GM19463 (cell line): Measurements from ENCODE around the gene SORCS2.

Source experiments
- ATAC-seq: cut with Tn5 transposase; IDR thresholded peaks from one replicate; pipeline ENCODE4 v1.9.1; 2021; ENCODE audit warnings: mild to moderate bottlenecking, moderate library complexity; ENCODE audit not compliant: unreplicated experiment

SORCS2 gene

GRCh38 chr4:7486101-7486500 lies 293.8 kb downstream of the SORCS2 start:
- ATAC-seq, result no peak

GRCh38 chr4:7487502-7487901 lies 295.2 kb downstream of the SORCS2 start:
- ATAC-seq, result no peak

- no peak for ATAC-seq
Observed at GRCh38 chr4:7487998-7488671, 295.8 kb downstream of the SORCS2 start.

- no peak for ATAC-seq
Observed at GRCh38 chr4:7491915-7492314, 299.6 kb downstream of the SORCS2 start.

- no peak for ATAC-seq
Observed at GRCh38 chr4:7498446-7499200, 306.3 kb downstream of the SORCS2 start.

- ATAC-seq, result no peak
Observed at GRCh38 chr4:7499661-7500060, 307.3 kb downstream of the SORCS2 start.

- no peak for ATAC-seq
Observed at GRCh38 chr4:7500404-7500803, 308.1 kb downstream of the SORCS2 start.

GRCh38 chr4:7501314-7501713 lies 309.0 kb downstream of the SORCS2 start:
- ATAC-seq, result no peak

- ATAC-seq, result no peak
Observed at GRCh38 chr4:7501873-7502272, 309.5 kb downstream of the SORCS2 start.

- ATAC-seq, result no peak
Observed at GRCh38 chr4:7503559-7504249, 311.4 kb downstream of the SORCS2 start.

GRCh38 chr4:7505116-7505900 lies 313.0 kb downstream of the SORCS2 start:
- no peak for ATAC-seq

- no peak for ATAC-seq
Observed at GRCh38 chr4:7506119-7506518, 313.8 kb downstream of the SORCS2 start.

- no peak for ATAC-seq
Observed at GRCh38 chr4:7506572-7506971, 314.2 kb downstream of the SORCS2 start.

- ATAC-seq, result no peak
Observed at GRCh38 chr4:7507381-7507780, 315.0 kb downstream of the SORCS2 start.

- no peak for ATAC-seq
Observed at GRCh38 chr4:7510066-7510465, 317.7 kb downstream of the SORCS2 start.

- ATAC-seq, result no peak
Observed at GRCh38 chr4:7510538-7510937, 318.2 kb downstream of the SORCS2 start.

GRCh38 chr4:7511525-7511924 lies 319.2 kb downstream of the SORCS2 start:
- no peak for ATAC-seq

GRCh38 chr4:7512428-7512827 lies 320.1 kb downstream of the SORCS2 start:
- no peak for ATAC-seq

GRCh38 chr4:7512946-7513345 lies 320.6 kb downstream of the SORCS2 start:
- ATAC-seq, result no peak

GRCh38 chr4:7513671-7514070 lies 321.3 kb downstream of the SORCS2 start:
- ATAC-seq, result no peak

- ATAC-seq, result no peak
Observed at GRCh38 chr4:7514281-7514680, 321.9 kb downstream of the SORCS2 start.
